COLO829 (cell line): Measurements from ENCODE around the gene CDKN2D.
A peak's percentile ranks its signal among the peaks of the same experiment; 100 is the strongest.

ENCODE experiments used
- DNase-seq: peaks from one replicate; pipeline ENCODE4 v3.0.0; 2012; ENCODE audit warnings: low spot score

CDKN2D gene

DNA sequence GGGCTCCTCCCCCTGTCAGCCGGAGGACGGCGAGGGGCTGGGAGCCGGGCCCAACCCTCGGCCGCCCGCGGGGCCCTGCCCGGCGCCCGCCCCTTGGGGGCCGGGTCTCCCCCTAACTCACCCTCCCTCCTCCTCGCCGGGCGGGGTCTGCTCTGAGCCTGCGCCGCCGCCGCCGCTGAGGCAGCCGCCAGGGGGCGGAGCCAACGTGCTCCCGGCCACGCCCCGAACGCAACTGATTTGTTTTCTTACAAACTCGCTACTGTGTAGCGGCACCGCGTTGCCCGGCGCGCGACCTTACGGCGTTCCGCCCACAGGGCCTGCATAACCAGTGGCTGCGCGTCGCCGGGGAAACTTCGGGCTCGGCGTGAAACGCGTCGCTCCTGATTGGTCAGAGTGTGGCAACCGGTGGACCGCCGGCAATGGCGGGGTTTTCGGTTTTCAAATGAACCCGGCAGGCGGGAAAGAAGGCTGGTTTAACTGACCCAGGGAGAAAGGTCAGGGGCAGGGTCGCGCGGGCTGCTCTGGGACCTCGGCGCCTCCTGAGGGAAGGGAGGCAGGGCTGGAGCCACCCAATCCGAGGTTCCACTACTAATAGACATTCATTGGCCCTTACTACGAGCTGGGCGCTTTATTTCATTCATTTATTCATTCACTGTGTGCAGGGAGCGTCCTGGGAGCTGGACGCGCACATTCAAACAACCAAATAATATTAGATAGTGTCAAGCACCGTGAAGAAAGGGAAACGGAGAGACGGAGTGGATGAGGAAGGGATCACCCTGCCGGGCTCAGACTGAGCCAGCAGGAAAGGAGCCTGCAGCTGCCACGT is at the start of gene CDKN2D:
Gene CDKN2D, minus strand, starts transcription at position 154 of the 826 bp plus-strand sequence. CDS start 326 bp downstream, outside the sequence.
- peak; percentile 92 for DNase-seq

DNA sequence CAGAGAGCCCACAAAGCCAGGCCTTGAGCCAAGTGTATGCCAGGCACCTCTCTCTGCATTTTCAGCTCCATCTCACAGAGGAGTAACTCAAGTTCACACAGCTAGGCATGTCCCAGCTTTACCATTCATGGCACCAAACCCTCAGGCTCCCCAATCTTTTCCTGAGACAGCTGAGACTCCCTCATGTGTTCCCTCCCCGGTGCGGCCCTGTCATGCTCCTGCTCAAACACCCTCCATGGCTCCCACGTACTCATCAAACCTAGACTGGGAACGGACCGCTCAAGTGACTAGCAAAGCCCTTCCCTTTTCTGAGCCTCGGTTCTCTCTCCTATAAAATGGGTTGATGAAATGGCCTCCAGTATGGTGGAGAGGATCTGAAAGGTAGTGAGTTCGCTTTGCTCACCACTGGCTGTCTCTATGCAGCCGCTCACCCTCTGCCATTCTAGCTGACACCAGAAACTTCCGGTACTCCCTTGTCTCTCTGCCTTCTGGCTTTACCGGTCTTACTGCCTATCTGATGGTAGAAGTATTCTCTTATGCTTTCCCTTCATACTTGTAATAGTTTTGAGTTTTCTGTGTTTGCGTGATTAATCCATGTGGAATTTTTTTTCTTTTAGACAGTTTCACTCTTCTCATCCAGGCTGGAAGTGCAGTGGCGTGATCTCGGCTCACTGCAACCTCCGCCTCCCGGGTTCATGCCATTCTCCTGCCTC is 48.8 kb upstream of the CDKN2D start:
- no peak for DNase-seq

DNA sequence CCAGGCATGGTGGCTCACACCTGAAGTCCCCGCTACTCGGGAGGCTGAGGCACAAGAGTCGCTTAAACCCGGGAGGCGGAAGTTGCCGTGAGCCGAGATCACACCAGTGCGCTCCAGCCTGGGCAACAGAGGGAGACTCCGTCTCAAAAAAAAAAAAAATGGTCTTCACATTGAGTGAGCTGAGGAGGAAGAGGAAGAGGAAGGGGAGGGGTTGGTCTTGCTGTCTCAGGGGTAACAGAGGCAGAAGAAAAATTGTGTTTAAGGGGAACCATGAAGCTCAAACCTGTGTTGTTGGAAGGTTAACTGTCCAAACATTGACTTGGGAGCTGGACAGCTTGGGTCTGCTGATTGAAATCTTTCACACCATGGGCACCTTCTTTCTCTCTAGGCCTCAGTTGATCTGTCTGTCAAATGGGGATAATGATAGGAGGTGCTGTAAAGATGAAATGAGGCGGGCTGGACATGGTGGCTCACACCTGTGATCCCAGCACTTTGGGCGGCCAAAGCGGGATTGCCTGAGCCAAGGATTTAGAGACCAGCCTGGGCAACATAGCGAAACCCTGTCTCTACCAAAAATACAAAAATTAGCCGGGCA is 46.7 kb upstream of the CDKN2D start:
- DNase-seq: no peak

DNA sequence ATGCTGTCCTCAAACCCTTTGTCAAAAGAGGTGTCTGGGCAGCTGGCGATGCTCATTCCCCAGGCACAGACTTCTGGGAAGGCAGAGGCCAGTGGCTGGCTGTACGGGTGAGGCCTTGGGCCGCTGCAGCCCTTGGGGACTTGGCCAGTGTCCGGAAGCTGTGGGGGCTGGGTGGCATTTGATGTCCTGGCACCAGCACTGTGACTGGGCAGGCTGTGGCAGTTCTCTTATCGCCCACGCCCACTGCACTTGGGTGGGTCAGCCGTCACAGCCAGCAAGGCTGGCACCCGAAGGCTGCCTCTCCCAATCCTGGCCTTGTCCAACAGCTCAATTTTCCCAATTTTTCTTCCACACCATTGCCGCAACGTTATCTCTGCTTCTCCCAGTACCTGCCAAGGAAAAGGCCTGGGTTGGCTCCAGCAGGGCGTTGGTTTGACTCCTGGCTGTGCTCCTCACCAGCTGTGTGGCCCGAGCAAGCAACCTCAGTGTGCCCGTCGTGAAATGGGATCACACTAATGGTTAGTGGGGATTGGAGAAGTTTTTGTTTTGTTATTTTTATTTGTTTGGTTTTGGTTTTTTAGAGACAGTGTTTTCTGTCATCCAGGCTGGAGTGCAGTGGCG is 43.8 kb upstream of the CDKN2D start:
- DNase-seq: no peak

DNA sequence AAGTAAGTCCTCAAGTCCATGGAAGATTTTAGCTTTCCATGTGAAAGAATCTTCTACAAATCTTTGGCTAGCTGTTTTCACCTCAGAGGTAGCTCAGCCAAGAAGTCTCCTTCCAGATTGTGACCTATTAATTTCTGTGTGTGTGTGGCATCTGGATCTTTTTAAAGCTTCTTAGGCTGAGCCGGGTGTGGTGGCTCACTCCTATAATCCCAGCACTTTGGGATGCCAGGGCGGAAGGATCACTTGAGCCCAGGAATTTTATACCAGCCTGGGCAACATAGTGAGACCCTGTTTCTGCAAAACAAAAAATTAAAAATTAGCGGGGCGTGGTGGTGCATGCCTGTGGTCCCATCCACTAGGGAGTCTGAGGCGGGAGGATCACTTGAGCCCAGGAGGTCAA is 43.1 kb upstream of the CDKN2D start:
- DNase-seq: no peak

DNA sequence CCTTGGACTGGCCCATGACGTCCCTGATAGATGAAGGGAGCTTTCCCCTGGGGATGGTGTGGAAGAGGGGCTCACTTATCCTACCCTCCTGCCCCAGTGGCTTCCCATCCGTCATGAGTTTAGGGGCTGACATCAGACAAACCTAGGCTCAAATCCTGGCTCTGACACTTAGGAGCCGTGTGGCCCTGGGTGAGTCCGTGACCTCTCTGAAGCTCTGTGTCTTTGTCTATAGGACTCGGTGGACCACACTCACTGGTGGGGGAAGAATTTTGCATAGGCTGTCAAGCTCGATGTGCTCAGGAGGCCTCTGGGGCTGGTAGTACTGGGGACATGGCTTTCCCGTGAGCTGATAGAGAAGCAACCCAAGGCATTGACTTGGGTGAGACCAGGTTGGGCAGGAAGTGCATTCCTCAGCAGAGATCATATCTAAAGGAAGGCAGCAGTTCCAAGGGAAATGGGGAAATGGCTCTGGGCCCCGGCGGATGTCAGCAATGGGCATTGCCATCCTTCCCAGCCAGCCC is 35.7 kb upstream of the CDKN2D start:
- no peak for DNase-seq

DNA sequence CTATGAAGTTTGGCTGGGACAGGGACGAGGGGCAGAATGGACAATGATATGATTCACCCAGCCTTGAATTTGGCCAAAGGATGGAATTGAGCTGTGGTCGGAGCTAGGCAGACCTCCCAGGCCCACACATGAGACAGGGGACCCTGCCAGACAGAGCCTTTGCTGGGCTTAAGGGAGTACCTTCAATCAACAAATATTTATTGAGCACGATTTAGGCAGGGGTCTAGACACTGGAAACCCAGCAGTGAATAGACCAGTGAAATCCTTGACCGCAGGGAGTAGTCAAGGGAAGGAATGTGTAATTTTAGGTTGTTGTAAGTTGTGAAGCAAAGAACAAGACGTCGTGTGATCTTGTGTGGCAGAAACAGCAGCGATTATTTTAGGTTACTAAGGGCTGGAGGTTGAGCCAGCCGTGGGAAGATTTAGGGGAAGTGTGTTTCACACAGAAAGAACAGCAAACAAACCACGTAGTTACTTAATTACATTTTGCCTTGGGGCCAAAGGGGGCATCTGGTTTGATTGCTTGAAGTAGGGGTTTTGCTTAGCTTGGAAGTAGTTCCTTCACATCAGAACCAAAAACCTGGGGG is 35.2 kb upstream of the CDKN2D start:
- no peak for DNase-seq

DNA sequence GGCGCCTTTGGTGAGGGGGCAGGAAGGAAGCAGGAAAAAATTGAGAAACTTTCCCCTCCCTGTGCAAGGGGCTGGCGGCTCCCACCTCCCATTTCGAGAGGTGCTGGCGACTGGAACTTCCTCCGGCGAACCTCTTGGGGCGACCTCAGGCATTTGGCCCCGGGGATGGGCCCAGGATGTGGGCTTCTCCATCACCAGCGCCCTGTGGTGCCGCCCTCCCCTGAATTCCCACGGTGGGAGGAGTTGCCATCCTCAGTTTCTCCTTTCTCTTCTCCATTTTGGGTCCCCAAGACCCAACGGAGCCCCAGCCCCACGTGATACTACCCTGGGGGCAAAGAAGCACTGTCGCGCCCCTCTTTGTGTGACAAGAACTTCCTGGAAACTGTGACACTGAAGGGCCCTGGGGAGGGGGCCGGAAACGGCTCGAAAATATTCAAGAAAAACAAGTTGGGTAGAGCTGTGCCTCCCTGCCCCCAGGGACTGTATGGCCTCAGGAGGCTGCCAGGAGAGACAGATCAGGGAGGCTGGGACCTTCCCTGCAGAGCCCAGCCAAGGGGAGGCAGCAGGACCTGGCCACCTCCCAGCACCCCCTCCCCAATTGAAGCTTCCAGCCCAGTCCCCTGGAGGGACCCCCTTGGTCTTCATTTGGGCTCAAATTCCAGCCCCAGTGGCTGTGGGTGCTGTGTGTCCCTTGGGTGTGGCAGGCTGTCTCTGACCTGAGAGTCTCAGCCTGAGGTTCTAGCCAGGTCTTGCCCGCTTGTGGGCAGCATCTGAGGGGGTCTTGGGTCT is 34.5 kb upstream of the CDKN2D start:
- DNase-seq: no peak

DNA sequence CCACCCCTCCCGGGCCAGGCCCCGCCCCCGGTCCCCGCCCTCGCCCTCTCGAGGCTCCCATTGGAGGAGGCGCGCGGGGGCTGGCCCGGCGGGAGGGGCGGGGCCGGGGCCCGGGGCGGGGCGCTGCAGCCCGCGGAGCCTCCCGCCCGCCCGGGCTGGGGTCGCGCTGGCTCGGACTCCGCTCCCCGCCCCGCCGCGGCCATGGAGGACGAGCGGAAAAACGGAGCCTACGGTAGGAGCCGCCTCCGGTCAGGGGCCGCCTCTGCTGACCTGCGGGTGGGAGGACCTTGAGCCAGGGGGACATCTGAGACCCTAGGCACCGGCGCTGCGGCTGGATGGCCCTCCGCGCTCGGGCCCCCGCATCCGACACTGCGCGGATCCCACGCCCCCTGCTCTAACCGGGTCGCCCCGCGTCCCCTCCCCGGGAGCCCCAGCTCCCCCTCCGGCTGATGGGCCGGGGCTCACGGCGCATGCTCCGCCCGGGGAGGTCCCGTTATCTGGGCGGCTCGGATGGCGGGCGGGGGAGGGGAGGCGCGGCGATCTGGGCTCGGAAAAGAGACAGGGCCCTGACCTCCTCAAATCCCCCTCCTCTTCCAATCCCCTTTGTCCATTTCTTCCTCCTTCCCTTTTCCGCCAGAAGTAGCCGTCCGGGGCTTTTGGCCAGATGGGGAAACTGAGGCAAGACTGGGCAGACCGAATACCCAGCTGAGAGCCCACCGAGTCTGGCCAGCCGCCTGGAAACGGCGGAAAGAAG is 33.7 kb upstream of the CDKN2D start:
- DNase-seq: peak; percentile 85

DNA sequence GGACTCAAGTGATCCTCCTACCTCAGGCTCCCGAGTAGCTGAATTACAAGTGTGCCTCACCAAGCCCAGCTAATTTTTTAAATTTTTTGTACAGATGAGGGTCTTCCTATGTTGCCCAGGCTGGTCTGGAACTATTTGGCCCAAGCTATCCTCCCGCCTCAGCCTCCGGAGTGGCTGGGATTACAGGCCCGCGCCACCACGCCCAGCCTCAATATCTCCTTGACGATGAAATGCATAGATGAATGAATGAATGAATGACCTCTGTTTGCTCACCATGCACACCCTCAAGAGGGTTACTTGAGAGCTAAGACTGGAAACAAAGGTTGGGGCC is 33.2 kb upstream of the CDKN2D start:
- no peak for DNase-seq

DNA sequence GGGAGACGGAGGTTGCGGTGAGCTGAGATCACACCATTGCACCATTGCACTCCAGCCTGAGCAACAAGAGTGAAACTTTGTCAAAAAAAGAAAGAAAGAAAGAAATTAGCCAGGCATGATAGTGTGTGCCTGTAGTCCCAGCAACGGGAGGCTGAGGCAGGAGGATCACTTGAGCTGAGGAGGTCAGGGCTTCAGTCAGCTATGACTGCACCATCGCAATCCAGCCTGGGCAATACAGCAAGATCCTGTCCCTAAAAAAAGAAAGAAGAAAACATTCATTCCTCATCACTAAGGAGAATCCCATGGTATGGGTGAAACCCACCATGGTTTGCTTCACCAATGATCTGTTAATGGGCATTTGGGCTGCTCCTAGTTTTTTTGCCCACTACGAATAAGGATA is 31.4 kb upstream of the CDKN2D start:
- no peak for DNase-seq

DNA sequence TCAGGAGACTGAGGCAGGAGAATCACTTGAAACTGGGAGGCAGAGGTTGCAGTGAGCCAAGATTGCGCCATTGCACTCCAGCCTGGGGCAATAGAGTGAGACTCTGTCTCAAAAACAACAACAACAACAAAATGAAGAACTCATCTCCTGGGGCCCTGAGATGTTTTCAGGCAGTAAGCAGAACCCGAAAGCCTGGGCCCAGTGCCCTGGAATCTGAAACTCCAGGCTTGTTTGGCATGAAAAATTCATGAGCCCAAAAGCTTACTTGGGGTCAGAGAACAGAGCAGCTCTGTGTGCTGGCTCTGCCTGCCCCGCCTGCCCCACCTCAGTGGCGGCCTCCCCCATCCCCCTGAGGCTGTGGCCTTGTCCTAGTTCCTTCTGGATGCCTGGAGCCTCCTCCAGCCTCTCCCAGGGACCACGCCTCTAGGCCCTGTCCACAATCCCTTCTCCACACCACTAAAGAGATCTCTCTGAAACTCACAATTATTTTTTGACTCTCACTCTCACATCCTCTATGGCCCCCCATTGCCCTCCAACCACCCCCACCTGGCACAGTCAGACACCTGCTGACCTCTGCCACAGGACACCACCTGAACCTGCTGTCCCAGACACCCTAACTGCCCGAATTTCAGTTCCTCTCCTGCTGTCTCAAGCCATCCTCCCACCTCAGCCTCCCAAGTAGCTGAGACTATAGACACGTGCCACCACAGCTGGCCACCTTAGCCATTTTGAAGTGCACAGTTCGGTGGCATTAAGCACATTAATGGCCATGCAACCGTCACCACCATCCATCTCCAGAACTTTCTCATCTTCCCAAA is 25.2 kb upstream of the CDKN2D start:
- peak; percentile 75 for DNase-seq

DNA sequence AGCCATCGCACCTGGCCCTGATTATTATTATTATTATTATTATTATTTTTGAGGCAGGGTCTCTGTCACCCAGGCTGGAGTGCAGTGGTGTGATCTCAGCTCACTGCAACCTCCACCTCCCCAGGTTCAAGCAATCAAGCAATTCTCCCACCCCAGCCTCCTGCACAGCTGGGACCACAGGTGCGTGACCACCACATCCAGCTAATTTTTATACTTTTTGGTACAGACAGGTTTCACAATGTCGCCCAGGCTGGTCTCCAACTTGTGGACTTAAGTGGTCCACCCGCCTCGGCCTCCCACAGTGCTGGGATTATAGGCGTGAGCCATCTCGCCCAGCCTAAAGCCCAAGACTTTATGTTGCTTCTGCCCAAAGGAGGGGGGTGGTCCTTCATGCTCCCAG is 24.4 kb upstream of the CDKN2D start:
- no peak for DNase-seq

DNA sequence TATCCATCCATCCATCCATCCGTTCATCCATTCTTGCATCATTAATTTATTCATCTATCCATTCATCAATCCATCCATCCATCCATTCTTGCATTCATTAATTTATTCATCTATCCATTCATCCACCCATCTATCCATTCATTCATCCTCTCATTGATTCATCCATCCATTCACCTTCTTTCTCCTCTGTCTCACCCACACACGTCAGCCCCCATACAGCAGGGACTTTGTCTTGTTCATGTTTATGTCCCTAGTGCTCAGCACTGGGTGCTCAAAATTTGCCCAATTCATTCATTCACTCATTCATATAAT is 19.0 kb upstream of the CDKN2D start:
- DNase-seq: no peak

DNA sequence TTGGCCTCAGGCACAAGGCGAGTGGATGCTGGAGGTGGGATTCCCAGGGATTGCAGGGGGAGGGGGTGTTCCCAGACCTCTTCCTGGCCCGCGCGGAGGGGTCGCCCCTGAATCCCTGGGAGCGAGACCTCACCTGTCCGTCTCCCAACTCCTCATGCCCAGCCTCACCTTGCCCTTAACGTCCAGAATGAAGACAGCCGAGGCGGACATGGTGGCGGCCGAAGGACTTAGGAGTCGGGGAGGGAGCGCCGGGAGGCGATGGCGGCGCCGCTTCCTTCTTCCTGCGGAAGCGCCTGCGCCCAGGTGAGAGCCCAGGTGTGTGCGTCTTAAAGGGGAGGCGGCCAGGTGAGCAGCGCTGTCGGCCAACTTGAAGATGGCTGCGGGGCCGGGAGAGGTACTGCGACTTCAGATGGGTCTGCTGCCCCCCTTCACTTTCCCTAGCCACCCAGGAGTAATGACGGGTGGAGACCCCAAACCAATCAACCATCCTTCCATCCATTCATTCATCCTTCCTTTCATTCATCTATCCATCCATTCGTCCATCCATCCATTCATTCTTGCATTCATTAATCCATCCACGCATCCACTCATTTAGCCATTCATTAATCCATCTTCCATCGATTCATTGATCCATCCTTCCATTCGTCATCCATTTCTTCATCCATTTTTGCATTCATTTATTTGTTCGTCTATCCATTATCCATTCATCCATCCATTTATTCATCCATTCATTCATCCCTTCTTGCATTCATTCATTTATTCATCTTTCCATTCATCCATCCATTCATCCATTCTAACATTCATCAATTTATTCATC is 18.5 kb upstream of the CDKN2D start, which contains the start of gene AP1M2:
Gene AP1M2, minus strand, starts transcription at position 291 of the 817 bp plus-strand sequence. Its CDS starts 81 bp downstream, at position 210.
- no peak for DNase-seq

DNA sequence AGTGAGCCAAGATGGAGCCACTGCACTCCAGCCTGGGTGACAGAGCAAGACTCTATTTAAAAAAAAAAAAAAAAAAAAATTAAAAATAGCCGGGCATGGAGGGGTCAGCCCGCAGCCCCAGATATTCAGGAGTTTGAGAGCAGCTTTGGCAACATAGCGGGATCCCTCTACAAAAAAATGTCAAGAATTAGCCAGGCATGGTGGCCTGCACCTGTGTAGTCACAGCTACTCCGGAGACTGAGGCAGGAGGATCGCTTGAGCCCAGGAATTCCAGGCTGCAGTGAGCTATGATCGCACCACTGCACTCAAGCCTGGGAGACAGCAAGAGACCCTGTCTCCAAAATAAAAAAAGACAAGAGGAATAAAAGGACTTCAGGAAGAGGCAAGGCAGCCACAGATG is 17.6 kb upstream of the CDKN2D start:
- no peak for DNase-seq

DNA sequence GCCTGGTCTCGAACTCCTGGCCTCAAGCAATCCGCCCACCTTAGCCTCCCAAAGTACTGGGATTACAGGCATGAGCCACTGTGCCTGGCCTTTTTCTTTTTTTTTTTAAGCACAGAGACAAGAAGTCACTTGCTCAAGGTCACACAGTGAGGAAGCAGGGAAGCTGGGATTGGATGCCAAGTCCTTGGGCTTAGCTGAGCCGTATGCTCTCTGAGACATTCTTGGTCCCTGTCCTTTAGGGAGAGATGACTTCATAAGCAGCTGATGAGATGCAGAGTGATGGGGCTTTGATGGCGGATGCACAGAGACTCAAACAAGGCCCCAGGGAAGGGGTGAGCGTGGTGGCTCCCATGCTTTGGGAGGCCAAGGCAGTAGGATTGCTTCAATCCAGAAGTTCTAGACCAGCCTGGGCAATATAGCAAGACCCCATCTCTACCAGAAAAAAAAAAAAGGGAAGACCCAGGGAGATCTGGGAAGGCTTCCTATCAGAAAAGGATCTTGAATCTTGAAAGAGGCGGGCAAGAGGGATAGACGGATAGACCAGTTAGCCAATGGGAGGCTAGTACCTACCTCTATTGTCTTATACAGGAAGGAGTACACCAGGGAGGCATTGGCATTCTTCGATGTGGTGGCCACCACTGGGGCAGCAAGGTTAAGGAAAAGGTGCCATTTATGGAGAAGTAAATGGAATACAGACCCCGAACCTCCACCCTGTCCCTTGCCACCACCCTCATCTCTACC is 14.4 kb upstream of the CDKN2D start:
- DNase-seq: no peak

DNA sequence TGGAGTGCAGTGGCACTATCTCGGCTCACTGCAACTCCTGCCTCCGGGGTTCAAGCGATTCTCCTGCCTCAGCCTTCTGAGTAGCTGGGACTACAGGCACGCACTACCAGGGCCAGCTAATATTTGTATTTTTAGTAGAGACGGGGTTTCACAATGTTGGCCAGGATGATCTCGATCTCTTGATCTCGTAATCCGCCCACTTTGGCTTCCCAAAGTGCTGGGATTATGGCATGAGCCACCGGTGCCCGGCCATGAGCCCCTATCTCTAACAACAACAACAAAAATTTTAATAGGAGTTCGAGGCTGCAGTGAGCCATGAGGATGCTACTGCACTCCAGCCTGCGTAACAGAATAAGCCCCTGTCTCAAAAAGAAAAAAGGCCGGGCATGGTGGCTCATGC is 13.3 kb upstream of the CDKN2D start:
- DNase-seq: no peak
